NCI-H446 (cell line): Measurements from ENCODE around the gene RAB44.

Source experiments
- DNase-seq, 2 experiments: peaks; one replicate each; lab custom pipeline; 2025; lab: John Stamatoyannopoulos, UW

RAB44 gene

GRCh38 chr6:36729161-36729524 lies 31.5 kb downstream of the RAB44 start:
- DNase-seq, result no peak

GRCh38 chr6:36730424-36731380 lies 33.1 kb downstream of the RAB44 start:
- DNase-seq, result no peak

- no peak for DNase-seq
Observed at GRCh38 chr6:36731622-36732310, 34.1 kb downstream of the RAB44 start.

GRCh38 chr6:36733300-36733699 lies 35.7 kb downstream of the RAB44 start:
- DNase-seq, result no peak

GRCh38 chr6:36734486-36735060 lies 36.9 kb downstream of the RAB44 start:
- DNase-seq, result no peak

- DNase-seq, result peak in 1 of 2 experiments; percentile 66
Observed at GRCh38 chr6:36735110-36736071, 37.8 kb downstream of the RAB44 start.

GRCh38 chr6:36737043-36737785 lies 39.6 kb downstream of the RAB44 start:
- no peak for DNase-seq

- no peak for DNase-seq
Observed at GRCh38 chr6:36738108-36738507, 40.5 kb downstream of the RAB44 start.

GRCh38 chr6:36739947-36740817 lies 42.6 kb downstream of the RAB44 start:
- DNase-seq, result no peak

- DNase-seq, result no peak
Observed at GRCh38 chr6:36740818-36741179, 43.2 kb downstream of the RAB44 start.

GRCh38 chr6:36742146-36742545 lies 44.5 kb downstream of the RAB44 start:
- DNase-seq, result no peak

- no peak for DNase-seq
Observed at GRCh38 chr6:36743032-36743431, 45.4 kb downstream of the RAB44 start.

- no peak for DNase-seq
Observed at GRCh38 chr6:36743538-36744303, 46.1 kb downstream of the RAB44 start.

GRCh38 chr6:36744304-36744673 lies 46.7 kb downstream of the RAB44 start:
- DNase-seq, result no peak

GRCh38 chr6:36745283-36745682 lies 47.7 kb downstream of the RAB44 start:
- DNase-seq, result no peak

- DNase-seq, result no peak
Observed at GRCh38 chr6:36745836-36746235, 48.2 kb downstream of the RAB44 start.

GRCh38 chr6:36746251-36746650 lies 48.6 kb downstream of the RAB44 start:
- DNase-seq, result no peak

GRCh38 chr6:36749829-36750489 lies 52.3 kb downstream of the RAB44 start:
- no peak for DNase-seq

GRCh38 chr6:36751091-36751490 lies 53.5 kb downstream of the RAB44 start:
- DNase-seq, result no peak
